ENCODE measurements around the gene SCFD2.
"Not testable (repeated sequence)": the region's sequence is repeated elsewhere in the genome, so short reads cannot be mapped to it uniquely, and the experiment has no call there.

SCFD2 gene

DNA sequence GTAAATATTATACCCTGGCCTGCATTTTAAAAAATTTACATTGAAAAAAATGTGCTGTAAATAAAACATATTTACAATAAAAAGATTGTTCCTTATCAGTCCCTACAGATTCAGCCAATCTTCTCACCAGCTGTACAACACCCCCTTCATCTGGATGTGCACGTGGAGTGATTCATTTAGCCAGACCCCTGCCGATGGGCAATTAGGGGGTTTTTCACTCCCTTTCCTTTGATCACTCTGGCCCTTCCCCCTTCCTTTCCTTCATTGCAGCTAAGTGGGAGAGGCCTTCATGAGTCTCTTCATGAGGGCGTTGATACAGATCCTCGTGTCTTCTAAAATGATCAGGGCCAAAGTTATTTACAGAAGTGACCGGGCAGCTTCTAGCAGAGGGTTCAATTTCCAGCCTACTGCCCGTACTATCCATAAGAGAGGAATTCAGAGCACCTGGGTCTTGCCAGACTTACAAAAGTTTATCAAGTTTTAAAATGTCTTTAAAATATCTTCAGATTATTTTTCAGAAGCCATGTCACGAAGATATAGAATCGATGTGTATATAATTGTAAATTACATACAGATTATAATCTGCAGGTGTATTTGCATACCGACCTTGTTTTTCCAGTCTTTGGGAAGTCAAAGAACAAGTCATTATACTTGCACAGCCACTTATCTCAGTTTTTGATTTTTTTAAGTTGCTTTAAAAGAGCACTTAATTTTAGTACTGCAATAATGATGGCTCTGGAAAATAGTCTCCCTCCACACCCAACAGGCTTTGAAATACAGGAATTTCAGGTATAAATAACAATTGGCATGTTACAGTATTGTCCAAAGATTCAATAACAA, 525.1 kb downstream of the SCFD2 start:
- DNase-seq, result no peak

DNA sequence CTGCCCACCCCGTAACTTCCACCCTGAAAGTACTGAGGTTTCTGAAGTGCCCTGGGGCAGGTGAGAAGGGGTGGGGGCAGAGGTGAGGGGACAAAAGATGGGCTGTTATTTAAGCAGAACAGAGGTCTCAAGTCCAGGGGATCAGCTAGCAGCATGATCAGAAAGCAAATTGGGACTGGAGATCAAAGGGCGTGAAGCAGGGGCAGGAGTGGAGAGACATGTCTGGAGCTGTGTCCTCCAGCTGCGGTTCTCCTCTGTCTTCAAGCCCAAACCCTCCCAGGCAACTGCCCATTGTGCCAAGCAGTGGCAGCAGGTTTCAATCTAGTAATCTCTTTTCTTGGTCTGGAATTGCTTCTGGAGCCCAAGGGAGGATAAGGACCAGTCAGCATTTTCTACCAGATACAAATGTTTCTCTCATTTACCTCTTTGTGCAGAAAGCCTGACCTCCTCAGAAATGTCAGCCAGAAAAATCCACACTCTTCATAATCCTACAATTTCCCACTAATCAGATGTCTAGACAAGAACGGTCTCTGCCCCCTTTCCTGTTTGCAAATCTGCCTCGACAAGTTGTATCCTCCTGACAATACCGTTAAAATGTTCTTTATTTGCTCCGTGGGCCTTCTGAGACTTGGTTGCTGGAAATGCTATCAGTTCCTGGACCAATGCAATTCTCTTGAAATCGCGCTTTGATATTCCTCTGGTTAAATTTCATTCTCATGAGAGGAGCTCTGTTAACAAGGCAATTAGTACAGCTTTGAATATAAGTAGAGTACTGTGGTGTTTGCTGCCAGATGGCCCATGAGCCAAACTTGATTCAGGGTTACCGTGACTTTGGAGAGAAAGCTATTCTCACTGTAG, 526.9 kb downstream of the SCFD2 start:
- no peak for DNase-seq

DNA sequence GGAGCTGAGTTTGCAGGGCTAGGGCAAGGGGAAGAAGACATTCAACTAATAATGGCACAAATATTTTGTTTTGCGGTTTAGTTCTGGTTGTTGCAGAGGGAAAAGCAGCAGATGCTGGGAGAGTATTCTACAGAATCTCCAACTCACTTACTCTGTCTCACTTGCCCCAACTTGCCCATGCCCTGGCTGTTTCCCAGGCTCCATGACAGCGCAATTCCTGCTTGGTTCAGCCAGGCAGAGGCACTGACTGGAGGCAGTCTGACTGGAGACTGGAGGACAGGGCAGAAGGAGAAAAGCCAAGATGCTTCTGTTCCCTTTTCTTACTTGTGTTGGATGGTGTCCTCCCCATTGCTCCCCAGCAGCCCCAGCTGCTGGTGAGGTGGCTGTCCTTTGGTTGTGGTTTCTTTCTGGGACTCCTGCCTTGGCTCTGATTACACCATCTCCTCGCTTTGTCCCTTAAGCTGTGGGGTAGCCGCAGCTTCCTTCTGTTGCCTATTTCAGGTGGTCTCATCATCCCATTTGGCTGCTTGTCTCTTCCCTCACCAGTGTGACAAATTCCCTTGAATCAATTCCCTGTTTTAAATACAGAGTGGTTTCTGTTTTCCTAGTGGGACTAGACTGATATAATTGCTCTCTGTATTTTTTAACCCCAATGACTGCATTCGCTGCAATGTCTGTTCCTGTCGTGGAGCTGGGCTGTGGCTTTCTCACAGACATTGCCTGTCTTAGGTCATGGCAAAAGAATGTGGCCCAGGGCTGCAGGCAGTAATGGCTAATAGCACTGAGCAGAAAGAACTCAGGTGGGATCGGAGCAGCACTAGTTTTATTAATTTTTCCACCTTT, 527.9 kb downstream of the SCFD2 start:
- DNase-seq, result no peak

DNA sequence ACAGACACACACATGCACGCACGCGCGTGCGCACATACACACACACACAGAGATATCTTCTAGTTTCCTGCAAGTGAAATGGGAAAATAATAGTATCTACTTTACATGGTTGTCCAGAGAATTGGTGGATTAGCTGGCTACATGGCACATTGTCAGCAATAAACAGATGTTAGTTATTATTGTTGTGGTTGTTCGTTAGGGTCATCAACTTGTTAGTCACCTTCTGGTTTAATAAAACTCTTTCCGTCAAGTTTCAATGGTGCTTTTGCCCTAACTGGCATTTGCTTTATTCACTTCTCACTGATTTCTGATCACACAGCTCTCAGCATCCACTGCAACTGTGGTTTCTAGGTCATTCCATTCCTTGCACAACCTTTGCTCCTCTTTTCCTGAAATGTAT, 529.2 kb downstream of the SCFD2 start:
- DNase-seq, result no peak

DNA sequence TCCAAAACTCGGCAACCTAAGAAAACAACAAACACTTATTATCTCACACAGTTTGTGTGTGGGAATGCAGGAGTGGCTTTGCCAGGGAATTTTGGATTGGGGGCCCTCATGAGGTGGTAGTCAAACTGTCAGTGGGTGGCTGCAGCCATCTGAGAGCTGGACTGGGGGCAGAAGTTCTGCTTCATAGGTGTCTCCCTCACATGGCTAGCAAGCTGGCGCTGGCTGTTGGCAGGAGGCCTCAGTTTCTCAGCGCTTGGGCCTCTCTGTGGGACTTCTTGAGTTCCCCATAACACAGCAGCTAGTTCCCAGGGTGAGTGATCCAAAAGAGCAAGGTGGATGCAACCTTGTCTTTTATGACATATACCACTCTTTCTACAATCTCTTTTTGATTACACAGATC, 529.7 kb downstream of the SCFD2 start:
- DNase-seq, result no peak

DNA sequence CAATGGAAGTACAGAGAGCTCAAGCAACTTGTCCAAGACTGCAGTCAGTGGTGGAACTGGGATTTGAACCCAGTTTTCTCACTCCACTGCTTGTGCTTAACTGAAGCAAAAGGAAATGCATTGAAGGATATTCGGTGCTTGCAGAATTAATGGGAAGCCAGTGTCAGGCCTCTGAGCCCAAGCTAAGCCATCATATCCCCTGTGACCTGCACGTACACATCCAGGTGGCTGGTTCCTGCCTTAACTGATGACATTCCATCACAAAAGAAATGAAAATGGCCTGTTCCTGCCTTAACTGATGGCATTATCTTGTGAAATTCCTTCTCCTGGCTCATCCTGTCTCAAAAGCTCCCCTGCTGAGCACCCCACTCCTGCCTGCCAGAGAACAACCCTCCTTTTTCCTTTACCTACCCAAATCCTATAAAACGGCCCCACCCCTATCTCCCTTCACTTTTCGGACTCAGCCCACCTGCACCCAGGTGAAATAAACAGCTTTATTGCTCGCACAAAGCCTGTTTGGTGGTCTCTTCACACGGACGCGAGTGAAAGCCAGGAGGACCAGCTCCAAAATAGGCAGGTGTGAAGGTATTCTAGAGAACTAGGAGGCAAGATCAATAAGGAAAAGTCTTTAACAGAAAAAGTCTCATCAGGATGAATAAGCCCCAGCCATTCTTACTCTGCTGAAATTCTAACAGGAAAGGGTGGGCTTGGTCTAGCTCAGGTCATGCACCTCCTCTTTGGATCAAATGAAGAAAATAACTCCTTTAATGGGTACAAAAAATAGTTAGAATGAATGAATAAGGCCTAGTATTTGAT, 531.0 kb downstream of the SCFD2 start:
- DNase-seq, result not testable (repeated sequence)

DNA sequence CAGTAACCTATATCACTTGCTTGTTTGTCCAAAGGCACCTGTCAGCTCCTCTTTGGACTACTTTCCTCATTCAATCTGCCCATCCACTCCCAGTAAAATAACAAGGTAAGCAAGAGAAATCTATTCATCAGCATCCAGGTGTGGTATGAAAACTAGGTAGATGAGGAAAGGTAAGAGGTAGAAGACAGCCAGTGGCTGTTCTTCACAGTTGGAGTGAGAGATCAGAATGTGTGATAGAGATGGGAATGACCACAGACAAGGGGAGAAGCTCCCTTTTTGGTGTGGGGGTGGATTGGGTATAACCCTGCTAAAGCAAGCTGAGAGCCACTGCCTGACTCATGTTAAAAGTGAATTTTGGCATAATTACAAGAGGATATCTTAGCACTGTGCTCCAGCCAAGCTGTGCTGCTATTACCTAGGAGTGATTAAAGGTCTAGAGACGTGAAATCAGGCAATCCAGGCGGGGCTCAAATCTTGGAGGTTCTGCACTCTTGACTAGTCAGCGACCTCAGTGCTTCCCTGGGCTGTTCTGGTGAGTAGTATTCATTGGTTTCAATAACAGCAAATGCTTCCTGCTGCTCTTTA, 531.8 kb downstream of the SCFD2 start:
- no peak for DNase-seq

DNA sequence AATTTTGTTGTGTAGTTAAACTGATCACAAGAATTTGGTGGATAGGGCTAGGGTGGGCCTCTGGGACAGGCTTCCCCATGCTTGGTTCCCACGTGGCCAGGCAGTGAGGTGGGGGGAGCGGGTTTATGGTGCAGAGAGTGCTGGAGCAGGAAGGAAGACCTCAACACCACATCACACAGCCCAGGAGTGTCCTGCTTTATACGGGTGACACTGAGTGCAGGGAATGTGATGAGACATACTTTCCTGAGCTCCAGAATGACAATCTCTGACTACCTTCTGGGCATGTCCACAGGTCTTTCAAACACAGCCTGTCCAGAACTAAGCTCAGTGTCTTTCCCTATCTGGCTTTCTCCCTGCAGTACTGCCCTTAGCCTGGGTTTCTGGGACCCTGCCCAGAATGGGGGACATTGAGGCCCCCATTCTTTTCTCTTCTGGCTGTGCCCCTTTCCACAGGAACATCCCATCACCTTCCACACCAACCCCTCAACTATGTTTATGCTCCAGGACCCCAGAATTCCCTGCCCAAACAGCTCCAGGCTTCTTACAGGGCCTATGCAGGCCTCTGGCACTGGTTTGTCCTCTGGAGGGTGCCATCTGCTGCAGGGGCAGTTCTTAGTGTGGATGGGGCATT, 540.3 kb downstream of the SCFD2 start:
- no peak for DNase-seq

DNA sequence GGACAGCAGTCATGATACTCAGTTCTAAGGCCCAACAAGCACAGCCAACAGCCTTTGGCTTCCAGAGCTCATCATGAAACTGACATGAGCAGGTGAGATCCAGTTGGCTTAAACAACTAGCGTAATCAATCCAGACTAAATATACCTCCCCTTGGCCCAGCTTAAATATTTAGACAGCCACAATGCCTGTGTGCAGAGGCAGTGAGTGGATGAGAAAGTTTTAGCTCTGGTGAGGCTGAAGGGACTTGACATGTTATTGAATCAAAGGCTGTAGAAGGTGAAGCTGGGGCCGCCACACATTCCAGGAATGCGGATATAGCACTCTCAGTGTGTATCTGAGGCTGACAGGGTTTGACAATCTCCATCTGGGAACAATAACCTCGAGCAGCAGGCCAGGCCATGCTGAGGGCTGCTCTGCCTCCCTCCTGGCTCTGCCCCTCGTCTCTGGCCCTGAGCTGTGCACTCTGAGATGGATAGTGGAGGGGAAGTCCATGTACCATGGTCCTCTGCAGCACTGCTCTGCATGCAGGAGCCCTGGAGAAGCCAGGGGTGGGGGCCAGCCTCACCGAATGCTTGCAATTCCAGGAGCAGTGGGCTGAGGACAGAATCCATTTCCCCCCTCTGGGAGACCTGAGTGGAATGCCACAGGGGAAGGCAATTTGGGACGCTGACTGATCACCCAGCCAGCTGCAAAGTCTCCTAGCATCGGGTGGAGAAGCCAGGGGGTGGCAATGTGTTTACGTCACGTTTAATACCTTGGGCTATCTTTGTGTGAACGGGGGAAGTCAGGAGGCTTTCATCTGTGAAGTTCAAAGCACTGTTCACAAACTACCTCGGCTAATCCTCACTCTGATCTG, 541.0 kb downstream of the SCFD2 start:
- DNase-seq, result peak; percentile 6

DNA sequence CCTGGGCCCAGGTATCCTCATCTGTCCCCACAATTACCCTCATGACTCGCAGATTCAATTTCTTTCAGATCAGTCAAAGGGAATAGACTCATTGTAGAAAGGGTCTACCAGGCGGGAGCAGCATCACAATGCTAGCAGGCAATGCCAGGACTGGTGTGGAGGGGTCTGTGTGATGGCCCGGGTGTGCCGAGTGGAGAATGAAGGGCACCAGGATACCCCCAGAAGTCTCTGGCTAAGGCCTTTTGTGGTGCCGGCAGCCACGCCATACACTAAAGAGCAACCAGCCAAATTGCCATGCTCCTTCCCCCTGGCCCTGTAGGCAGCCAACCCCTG, 541.6 kb downstream of the SCFD2 start:
- no peak for DNase-seq

DNA sequence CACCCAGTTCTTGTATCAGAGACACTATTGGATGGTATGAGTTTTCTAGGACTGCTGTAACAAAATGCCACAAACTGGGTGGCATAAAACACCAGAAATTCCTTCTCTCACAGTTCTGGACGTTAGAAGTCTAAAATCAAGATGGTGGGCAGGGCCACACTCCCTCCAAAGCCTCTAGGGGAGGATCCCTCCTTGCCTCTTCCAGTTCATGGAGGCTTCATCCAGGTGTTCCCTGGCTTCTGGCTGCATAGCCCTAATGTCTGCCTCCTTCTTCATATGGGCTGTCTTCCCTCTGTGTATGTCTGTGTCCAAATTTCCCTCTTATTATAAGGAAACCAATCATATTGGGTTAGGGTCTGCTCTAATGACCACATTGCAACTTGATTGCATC, 542.2 kb downstream of the SCFD2 start:
- no peak for DNase-seq
